ENCODE measurements around the gene LRRC72.

GRCh38 chr7:16498122-16498521, 28.5 kb upstream of the LRRC72 start:
- TF ChIP-seq CTCF (IDR thresholded peaks at IDR 0.05; ENCODE audit: insufficient read depth, low read depth, low read length) (no peak), EZH2 (IDR thresholded peaks at IDR 0.05; ENCODE audit: insufficient read depth, low read length) (no peak)

All from astrocyte (in vitro differentiated cells and primary cell).